HepG2 (cell line): Measurements from ENCODE around the gene RFX2. TPM values are rescaled to one million over a fixed set of nuclear protein-coding genes. Genes with fewer than 3 reads are reported as not detected.

Experiments used
- JUNB ChIP-seq: sonication (generic); formaldehyde crosslinking; IDR thresholded peaks from 2 replicates; pipeline ENCODE4 v1.8.0; 2022; ENCODE audit warnings: missing genetic modification reagents, mild to moderate bottlenecking, borderline replicate concordance
- TMF1 ChIP-seq: sonication (generic); formaldehyde crosslinking; IDR thresholded peaks from 2 replicates; pipeline ENCODE4 v1.8.1; 2022; ENCODE audit warnings: low read depth, missing genetic modification reagents
- ZNF383 ChIP-seq: sonication (generic); formaldehyde crosslinking; IDR thresholded peaks from 2 replicates; pipeline ENCODE4 v1.4.0; 2020; ENCODE audit warnings: missing genetic modification reagents, mild to moderate bottlenecking, borderline replicate concordance
- ZNF775 ChIP-seq: sonication (generic); formaldehyde crosslinking; IDR thresholded peaks from 2 replicates; pipeline ENCODE4 v1.4.0; 2020; ENCODE audit warnings: missing genetic modification reagents, mild to moderate bottlenecking, moderate library complexity, borderline replicate concordance
- ZNF777 ChIP-seq: sonication (generic); formaldehyde crosslinking; IDR thresholded peaks from 2 replicates; pipeline ENCODE4 v1.4.0; 2020; ENCODE audit warnings: missing genetic modification reagents
- polyA plus RNA-seq, 8 experiments: library from polyadenylated mRNA; depleted of rRNA in 3 of 8; stranded (reverse) in 7 of 8; unstranded in 1 of 8; fragments of >200 nt; fragmentation: Illumina TruSeq in 4 of 8; extraction: Trizol in 4 of 8; gene quantifications; 2 replicates each; pipeline versions ENCODE4 v1.2.1 to v1.2.3, GENCODE V29; 2011 to 2016; ENCODE audit warnings: low read depth in 4 of 8, missing spikeins in 1 of 8, mixed read lengths in 1 of 8; ENCODE audit not compliant: insufficient read depth in 1 of 8
- total RNA-seq, 5 experiments: library from RNA; depleted of rRNA; stranded (reverse); fragments of >200 nt; fragmentation: Illumina TruSeq; extraction: Trizol; gene quantifications; 2 replicates each; pipeline ENCODE4 v1.2.3, GENCODE V29; 2016; ENCODE audit warnings: low read depth in 1 of 5
- TF ChIP-seq, protein P1 (sequence below): sonication (generic); formaldehyde crosslinking; IDR thresholded peaks from 2 replicates; pipeline ENCODE4 v1.4.0; 2020; ENCODE audit warnings: missing genetic modification reagents
- TF ChIP-seq, protein P2 (sequence below): sonication (generic); formaldehyde crosslinking; IDR thresholded peaks from 2 replicates; pipeline ENCODE4 v1.4.0; 2020; ENCODE audit warnings: missing genetic modification reagents

Gene RFX2
- total and polyA plus RNA-seq, 2 of the 13 experiments (the other 11 are each of a cell fraction or from before 2014, with no cell fraction given) = 2.8 to 3.3 TPM

DNA sequence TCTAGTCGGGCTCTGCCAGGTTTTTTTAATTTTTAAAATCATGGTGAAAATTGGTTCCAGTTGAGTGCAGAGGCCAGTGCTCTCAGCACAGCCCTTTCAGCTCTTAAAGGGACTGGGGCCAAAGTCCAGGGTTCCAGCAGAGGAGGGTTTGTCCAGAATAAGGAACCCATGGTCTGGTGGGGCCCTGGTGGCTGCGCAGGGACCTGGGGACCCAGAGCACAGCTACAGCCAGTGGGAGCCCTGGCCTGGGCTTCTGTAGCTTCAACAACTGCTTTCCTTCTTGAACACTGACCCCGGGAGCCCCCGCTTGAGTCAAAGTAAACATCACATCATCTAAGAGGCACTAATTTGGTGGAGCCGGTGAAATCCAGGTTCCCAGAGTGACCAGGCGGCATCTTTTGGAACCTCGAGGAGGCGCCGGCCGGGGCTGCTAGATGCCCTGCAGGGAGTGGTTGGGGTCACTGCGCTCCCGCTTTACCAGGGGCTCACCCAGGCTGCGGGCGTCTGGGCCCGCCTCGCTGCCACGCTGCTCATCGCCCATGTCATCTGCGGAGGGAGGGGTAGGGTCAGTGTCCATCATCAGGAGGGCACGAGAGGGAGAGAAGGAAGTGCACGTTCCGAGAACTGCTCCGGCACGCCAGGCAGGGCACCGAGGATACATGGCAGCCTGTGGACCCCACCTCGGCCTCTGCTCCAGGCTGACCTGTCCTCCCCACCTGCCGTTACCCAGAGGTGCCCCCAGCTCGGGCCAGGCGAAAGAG, 115.7 kb downstream of the RFX2 start (continued):
- TF ChIP-seq, protein P1, sequence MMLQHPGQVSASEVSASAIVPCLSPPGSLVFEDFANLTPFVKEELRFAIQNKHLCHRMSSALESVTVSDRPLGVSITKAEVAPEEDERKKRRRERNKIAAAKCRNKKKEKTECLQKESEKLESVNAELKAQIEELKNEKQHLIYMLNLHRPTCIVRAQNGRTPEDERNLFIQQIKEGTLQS (CRISPR knock-in tag) = no peak
- no peak for TF ChIP-seq TMF1 (CRISPR knock-in tag)
- TF ChIP-seq ZNF383 (CRISPR knock-in tag) = no peak
- no peak for TF ChIP-seq ZNF777
- TF ChIP-seq ZNF775 (CRISPR knock-in tag) = no peak
- no peak for TF ChIP-seq JUNB (CRISPR knock-in tag)
- TF ChIP-seq, protein P2, sequence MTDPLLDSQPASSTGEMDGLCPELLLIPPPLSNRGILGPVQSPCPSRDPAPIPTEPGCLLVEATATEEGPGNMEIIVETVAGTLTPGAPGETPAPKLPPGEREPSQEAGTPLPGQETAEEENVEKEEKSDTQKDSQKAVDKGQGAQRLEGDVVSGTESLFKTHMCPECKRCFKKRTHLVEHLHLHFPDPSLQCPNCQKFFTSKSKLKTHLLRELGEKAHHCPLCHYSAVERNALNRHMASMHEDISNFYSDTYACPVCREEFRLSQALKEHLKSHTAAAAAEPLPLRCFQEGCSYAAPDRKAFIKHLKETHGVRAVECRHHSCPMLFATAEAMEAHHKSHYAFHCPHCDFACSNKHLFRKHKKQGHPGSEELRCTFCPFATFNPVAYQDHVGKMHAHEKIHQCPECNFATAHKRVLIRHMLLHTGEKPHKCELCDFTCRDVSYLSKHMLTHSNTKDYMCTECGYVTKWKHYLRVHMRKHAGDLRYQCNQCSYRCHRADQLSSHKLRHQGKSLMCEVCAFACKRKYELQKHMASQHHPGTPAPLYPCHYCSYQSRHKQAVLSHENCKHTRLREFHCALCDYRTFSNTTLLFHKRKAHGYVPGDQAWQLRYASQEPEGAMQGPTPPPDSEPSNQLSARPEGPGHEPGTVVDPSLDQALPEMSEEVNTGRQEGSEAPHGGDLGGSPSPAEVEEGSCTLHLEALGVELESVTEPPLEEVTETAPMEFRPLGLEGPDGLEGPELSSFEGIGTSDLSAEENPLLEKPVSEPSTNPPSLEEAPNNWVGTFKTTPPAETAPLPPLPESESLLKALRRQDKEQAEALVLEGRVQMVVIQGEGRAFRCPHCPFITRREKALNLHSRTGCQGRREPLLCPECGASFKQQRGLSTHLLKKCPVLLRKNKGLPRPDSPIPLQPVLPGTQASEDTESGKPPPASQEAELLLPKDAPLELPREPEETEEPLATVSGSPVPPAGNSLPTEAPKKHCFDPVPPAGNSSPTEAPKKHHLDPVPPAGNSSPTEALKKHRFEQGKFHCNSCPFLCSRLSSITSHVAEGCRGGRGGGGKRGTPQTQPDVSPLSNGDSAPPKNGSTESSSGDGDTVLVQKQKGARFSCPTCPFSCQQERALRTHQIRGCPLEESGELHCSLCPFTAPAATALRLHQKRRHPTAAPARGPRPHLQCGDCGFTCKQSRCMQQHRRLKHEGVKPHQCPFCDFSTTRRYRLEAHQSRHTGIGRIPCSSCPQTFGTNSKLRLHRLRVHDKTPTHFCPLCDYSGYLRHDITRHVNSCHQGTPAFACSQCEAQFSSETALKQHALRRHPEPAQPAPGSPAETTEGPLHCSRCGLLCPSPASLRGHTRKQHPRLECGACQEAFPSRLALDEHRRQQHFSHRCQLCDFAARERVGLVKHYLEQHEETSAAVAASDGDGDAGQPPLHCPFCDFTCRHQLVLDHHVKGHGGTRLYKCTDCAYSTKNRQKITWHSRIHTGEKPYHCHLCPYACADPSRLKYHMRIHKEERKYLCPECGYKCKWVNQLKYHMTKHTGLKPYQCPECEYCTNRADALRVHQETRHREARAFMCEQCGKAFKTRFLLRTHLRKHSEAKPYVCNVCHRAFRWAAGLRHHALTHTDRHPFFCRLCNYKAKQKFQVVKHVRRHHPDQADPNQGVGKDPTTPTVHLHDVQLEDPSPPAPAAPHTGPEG (CRISPR knock-in tag) = no peak
